Stimulated activated CD8-positive, alpha-beta memory T cell treated with anti-CD3 and anti-CD28 coated beads, Interleukin-15, amount 100 ng/mL, for 4 hours (primary cell): ENCODE results near the gene FRMD4A.
"Not testable (repeated sequence)": the region's sequence is repeated elsewhere in the genome, so short reads cannot be mapped to it uniquely, and the experiment has no call there.

Experiments used
- DNase-seq, 2 donors: peaks; one replicate each; pipeline ENCODE4 v3.0.0-alpha.2; 2020; ENCODE audit warnings: low read depth in 2 of 2

The FRMD4A gene

DNA sequence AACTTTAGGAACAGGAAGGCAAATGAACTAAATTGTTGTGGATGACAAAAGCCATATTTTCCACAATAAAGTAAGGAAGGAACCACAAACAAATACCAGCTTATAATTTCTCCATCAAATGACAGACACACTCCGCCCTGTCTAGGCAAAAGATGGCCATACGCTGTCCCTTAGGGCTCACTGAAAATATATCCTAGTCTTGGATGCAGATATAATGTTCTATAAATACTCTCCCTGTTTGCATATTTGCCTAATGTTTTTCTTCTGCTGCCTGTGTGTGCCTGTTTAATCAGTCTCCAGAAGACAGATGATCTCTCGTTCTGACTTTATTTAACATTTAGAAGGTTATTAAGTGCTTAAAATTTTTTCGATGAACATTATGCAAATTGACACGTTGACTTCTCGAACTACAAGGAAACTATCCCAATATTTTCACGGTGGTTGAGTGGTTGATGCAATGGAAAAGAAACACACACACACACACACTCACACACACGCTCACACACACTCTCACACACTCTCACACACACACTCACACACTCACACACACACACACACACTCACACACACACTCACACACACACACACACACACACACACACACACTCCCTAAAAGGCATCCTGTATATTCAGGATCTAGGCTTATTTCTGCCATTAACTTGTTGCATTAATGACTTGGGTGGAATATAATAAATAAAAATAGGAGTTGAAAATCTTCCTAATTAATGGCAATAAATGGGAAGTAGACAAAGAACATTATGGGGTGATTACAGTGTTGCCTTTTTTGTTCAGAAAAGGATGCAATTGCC lies 446.9 kb downstream of the FRMD4A start:
- DNase-seq, result no peak

DNA sequence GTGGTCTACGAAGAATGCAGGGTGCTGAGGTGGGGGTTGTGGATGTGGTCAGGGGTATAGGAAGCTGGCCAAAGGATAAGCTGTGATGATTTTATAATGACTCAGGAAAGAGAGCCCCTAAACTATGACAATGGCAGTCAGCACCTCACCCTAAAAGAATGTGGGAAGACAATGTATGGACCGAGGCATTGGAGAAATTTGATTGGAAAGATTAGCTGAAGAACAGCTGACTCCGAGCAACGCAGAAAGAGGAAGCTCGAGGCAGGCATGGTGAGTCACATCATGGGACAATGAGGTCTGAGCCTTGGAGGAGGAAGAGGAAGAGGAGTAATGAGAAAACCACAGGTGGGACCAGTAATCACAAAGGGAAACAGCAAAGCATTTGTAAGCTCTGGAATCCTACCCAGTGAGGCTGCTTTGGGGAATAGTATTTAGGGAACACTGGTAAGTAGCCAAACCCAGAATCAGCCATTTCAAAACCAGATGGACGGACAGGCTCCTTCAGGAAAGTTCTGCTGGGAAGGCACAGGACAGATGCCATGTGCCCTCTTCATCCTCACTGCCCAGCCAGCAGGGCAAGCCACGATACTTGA lies 448.5 kb downstream of the FRMD4A start:
- DNase-seq, result no peak

DNA sequence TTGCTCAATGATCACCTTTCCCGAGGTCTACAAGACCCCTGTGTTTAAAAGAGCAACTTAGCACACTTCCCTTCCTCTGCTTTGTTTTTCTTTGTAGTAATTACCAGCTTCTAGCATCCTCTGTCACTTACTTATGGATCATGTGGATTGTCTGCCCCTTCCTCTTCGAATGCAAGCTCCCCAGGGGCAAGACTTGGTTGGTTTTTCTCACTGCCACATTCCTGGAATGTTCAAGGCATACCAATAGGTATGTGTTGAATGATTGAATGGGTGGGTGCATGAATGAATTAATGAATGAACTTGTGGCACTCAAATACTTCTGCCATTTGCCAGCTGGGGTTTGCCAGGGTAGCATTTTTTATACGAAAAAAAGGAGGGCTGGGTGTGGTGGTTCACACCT lies 450.0 kb downstream of the FRMD4A start:
- DNase-seq, result no peak

DNA sequence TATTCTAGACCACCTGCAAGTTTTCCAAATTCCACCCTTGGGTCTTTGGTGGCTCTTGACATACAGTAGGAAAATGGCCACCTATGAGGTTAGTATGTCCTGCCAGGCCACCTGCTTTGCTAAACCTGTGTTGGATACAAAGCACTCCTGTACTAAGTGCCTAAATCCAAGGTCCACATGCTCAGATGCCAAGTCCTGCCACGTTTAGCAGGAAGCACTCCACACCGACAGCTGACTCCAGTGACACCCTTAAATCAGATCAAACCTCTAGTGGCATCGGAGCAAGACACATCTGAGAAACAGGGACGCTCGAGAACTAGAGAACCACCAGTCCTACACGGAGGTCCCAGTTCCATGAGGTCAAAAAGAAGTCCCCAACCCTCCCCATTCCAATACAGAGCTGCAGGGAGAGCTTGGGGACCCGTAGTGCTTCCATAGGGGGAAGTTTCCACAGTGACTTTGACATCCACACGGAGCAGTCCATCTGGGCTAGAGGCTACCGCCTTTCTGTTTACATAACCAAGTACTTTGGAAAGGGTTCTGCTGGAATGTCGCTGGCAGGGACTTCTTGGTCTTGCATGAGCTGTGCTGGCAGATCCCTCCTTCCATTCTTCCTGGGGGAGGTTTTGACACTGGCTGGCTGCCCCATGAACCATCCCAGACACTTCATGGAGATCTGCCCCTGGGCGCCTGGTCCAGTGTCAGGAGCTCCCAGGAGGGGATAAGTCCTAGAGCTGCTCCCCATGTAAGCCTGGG lies 453.4 kb downstream of the FRMD4A start:
- DNase-seq, result no peak

DNA sequence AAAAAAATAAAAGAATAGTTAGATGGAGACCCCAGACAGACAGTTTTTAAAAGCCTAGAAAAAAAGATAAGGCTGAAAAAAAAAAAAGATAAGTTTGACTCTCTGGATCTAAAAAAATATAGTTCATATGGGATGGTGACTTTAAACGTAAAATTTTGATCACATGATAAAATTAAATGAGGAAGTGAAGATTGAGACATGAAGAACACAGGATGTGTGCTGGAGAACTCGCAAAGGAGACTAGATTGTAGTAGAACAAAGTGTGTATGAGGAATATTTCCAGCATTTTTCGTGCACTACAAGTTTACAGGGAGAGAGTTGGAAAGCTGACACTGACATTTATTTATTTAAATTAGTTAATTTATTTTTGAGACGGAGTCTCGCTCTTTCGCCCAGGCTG lies 457.5 kb downstream of the FRMD4A start:
- no peak for DNase-seq

DNA sequence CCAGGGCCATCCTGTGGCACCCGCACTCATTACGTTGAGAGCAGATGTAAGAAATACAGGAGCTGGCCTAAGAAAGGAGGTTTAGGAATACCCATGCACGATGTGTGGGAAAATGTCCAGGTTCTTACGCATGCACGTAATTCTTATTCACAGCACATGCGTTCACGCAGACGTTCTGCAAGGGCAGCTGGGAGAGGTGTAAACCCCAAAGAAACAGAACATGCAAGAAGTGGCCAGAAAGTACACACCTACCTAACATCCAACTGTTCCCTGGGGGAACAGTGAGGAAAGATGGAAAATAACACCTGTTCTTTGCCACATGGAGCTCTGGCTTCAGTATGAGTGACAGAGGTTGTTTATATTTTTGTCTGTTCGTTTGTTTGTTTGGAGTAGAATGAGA lies 458.3 kb downstream of the FRMD4A start:
- no peak for DNase-seq

DNA sequence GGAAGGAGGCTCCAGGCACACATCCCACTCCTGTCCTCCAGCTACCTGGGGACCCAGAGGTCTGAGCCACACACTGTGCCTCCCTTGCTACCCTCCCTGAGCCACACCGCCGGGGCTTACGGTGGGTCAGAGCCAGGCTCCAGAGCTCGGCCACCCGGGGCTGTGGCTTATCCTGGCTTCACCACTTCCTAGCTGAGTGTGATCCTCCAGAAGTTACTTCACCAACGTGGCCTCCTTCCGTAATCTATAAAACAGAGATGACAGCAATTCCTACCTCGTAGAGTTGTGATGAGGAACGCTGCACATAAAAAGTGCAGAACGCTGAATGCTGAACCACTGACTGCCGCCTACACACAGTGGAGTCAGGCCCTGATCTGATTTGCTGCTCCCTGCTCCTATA lies 458.9 kb downstream of the FRMD4A start:
- no peak for DNase-seq

DNA sequence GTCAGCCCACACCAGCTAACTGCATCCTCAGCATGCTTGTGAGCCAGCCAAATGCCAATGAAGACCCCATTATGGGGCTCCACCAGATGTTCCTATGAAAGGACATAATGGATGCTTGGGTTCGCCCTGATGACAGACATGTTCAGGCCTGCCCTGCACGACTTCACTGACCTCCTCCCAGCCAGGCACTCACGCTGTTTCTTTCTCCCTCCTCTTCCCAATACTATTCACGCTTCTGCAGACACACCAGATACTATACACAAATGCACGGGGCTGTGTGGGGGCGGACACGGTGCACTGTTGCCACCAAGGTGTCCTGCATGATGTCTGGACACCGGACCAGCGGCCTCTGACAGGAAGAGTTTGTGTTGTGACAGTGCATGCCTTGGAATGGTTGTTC lies 459.7 kb downstream of the FRMD4A start:
- no peak for DNase-seq

DNA sequence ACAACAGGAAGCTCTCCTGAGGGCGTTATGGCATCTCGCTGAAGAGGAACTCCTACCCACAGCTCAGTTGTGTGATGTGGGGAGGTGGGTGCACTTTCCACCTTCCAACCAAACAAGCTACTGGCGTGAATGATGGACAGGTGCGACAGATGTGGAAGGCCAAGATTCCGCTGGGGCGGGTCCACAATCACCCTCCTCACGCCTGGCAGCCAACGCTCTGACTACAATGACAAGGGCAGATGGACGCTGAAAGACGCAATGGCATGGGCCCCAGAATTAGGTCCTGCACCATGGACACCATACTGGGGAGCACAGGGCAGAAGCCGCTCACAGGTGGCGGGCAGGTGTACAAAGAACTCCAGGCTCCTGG lies 461.4 kb downstream of the FRMD4A start:
- DNase-seq, result no peak

DNA sequence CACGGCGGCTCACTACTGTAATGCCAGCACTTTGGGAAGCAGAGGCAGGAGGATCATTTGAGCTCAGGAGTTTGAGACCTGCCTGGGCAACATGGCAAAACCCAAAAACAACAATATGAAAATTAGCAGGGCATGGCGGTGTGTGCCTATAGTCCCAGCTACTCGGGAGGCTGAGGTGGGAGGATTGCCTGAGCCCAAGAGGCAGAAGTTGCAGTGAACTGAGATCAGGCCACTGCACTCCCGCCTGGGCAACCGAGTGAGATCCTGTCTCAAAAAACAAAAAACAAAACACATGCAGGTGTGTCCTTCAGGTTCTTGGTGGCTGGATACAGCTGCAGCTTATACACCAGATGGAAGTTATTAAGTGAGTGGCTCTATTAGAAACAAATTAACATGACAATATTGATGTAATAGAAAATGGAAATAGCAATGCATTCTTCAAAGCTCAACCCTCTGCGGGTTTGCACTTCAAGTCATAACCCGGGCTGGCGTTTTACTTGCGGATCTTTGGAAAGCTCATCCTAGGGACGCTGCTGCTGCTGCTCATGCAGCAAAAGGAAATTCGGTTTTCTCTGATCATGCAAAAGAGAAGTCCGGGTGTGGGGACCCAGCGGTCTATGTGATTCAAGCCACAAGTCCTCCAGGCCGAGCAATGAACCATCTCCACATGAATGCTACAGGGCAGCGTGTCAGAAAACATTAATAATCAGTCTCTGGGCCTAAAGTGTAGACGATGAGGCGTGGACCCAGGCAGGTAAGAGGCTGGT lies 462.0 kb downstream of the FRMD4A start:
- no peak for DNase-seq

DNA sequence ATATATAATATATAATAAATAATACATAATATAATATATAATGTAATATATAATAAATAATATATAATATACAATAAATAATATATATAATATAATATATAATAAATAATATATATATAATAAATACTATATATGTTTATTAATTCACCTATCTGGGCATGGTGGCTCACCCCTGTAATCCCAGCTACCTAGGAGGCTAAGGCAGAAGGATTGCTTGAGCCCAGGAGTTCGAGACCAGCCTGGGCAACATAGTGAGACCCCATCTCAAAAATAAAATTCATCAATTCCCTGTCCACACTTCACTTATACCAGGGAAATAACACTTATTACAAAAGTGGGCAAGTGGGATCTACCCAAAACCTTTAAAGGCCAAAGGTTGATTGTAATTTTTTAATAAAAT lies 462.9 kb downstream of the FRMD4A start:
- no peak for DNase-seq

DNA sequence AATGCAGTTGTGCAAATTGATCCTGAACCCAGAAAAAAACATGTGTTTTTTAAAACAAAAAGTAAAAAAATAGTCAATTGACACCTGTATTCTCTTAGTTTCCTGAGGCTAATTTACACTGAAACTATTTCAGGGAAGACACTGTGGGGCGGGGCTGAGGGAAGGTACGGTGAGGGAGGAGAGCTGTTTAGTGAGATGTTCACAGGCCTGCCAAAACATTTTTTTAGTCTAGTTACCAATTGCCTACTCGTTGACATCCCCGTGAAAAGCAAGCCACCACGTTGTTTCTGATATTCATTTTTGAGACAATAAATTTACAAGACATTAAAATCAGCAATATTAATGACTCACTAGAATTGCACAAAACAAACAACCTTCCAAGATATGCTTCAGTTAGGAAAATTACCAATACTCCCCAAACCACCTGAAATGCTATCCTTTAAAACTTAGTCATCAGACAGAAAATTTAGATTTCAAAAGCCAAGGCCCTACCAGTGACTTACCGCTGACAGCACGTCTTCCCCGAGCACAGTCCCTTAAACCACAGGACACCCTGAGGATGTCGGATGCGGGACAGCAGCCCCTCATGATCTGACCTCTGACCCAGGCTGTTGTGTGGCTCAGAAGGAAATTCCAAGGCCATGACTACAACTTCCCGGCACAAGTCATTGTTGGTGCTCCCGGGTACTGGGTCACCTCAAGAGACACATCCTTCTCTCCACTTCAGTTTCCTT lies 464.8 kb downstream of the FRMD4A start:
- no peak for DNase-seq

DNA sequence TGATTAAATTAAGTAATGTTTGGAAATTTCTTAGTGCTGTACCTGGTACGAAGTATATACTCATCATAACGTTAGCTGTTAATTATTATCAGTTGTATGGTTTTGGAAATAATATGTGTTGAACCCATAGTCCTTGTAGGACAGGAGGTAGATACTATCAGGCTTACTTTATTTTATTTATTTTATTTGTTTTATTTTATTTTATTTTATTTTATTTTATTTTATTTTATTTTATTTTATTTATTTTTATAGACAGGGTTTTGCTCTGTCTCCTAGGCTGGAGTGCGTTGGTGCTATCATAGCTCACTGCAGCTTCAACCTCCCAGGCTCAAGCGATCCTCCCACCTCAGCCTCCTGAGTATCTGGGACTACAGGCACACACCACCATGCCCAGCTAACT lies 465.5 kb downstream of the FRMD4A start:
- not testable (repeated sequence) for DNase-seq

DNA sequence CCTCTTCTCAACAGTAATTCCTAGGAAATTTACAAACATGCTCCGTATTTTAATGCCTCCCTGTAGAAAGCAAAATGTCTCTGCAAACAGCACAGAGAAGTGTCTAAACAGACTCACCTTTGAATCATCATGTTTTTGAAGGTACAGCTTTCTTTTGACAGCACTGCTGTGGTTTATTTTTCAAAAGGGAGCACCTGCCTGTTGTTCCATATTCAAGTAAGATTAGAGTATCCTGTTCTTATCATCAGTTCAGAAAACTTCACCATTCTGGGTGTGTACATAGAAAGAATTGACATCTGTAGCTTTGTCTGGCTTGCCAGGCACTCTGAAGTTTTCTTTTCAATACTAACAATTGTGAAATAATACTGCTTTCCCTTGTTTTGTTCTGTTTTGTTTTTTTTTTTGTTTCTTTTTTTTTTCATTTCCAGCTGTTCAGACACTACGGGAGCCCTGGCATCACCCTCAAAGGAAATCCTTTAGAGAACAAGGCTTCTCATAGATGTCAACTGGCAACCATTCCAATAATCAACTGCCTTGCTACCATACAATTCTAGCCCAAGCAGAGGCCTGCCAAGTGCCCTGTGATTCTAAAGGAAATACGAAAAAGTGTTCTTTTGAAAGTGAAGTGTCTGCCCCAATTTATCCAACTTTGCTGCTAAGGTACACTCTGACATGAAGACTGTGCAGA lies 468.0 kb downstream of the FRMD4A start:
- DNase-seq, result no peak

DNA sequence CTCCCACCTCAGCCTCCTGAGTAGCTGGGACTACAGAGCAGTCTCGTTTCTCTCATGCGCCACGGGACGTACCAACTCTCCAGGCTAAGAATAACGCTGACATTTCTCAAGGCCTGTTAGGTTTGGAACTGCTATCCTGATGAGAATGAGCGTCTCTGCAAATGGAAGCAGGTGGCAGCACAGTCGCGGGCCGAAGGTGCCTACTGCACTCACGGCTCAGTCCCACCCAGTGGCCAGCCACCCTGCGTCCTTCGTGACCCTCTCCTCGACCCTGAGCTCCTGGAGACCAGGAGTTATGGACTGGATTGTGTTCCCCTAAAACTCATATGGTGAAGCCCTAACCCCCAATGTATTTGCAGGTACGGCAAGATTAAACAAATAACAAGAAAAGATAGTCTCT lies 469.8 kb downstream of the FRMD4A start:
- DNase-seq, result no peak

DNA sequence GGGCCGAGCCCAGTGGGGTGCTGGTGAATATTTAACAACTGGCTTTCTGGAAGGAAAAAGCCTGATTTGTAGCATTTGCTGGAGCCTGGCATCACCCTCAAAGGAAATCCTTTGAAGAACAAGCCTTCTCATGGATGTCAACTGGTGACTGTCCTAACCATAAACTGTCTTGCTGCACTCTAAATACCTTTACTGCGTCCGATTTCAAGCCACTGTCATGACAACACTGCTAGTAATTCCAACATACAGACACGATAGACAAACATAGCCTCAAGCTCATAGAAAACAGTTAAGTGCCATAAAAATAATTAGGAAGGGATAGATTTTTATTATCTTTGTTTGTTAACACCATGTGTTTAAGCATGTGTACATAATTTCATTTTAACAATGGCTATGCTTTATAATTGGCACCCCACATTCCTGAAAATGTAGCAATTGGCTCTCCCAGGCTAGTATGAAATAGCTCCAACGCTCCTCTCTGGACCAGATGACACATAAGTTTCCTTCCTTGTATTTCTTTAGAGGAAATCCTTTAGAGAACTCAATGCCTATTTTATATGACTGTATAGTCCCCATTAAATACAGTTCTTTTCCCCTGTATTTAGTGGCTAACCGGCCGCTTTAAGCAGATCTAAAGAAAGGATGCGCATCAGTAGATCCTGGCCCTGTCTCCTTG lies 470.6 kb downstream of the FRMD4A start:
- no peak for DNase-seq

DNA sequence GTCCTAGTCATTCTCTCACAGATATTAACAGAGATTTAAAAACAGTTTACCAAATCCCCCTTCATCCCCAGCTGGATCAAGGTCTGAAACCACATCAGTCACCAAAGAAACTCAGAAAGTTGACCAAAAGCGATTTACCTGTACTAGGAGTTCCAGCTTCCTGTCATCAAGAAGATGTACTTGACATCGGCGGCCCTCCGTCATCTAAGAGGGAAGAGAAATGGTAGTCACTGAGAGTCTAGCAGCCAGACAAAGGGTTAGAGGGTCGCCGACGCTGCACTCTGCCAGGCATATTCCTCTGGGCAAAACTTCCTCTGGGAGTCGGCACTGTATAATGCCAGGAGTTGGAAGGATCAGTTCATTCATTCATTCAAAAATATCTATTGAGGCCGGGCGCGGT lies 472.0 kb downstream of the FRMD4A start:
- no peak for DNase-seq

DNA sequence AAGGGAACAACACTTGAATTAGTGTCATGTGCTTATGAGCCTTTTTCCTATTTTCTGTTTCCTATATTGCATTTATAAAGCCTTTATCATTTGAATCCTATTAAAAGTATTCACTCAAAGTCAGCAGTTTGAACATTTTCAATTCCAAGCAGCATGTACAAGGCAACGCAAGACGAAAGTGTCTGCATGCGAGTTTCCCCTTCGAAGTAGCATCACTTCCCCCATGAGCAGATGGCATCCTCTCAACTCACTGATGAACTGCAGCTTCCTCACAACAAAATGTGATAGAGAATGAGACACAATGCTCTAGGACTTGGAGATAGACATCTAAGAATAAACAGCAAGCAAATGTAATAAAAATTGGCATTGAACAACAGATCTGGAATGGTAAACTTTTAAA lies 473.3 kb downstream of the FRMD4A start:
- DNase-seq, result no peak

DNA sequence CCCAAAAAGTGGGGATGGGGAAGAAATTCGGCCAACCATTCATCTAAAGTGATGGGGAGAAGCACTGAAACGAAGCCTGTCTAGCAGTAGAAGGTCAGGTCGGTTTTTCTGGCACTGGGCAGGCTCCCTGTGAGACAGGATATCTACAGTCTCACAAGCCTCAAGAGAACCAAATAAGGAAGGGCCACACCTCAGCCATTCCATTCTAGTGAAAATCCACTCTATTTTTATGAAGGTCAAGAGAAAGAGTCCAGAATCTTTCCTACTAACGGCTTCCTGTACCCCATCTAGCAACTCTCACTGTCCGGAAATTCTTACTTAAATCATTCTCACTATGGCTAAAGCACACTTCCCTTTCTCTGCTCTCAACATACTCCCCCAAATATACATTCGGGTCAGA lies 476.9 kb downstream of the FRMD4A start:
- no peak for DNase-seq

DNA sequence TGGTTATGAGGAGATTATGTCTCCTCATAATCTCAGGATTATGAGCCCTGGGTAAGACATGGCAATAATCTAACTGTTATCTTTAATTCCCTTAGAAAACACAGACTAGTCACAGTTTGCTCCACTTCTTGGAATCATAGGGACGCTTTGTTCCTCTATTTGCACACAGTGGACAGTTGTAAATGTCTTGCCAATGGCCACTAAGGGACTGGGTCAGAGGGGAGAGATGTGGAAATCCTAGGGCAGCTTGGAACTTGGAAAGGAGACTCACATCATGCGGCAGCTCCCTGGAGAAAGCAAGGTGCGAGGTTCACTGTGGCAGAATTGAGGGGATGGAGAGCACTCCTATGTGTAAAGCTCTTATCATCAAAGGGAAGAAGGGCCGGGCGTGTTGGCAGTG lies 477.9 kb downstream of the FRMD4A start:
- DNase-seq, result no peak
